Right lobe of liver (tissue), 6 donors: ENCODE data around the gene BROX. TPM values are rescaled to one million over a fixed set of nuclear protein-coding genes. Genes with fewer than 3 reads are reported as not detected.
A peak's percentile ranks its signal among the peaks of the same experiment; 100 is the strongest.

Source experiments
- ATAC-seq, 4 donors: fragments of 200-7000 bp; cut with Tn5 transposase; one replicate each; pipeline ENCODE4 v1.9.1; 2020; ENCODE audit warnings: mild to moderate bottlenecking in 4 of 4, moderate library complexity in 4 of 4
- DNase-seq, 3 donors: peaks; one replicate each; pipeline ENCODE4 v3.0.0-alpha.2; 2020
- H3K27ac ChIP-seq, 3 donors: fragments of 200-600 bp; one replicate each; pipeline ENCODE4 v1.8.0; 2022
- H3K27me3 ChIP-seq, 2 donors: fragments of 200-600 bp; one replicate each; pipeline ENCODE4 v1.8.0; 2022
- H3K36me3 ChIP-seq, 4 donors: fragments of 200-600 bp; sonication (generic) in 1 of 4; one replicate each; pipeline versions ENCODE4 v1.5.1 to v1.8.0; 2017 to 2022; ENCODE audit warnings: control low read depth in 1 of 4
- H3K4me1 ChIP-seq, 4 donors: fragments of 200-600 bp; sonication (generic) in 1 of 4; one replicate each; pipeline versions ENCODE4 v1.5.1 to v1.8.0; 2017 to 2022; ENCODE audit warnings: control low read depth in 1 of 4
- H3K4me3 ChIP-seq, 3 donors: fragments of 200-600 bp; one replicate each; pipeline ENCODE4 v1.8.0; 2022
- H3K9me3 ChIP-seq, 4 donors: fragments of 200-600 bp; sonication (generic) in 1 of 4; one replicate each; pipeline versions ENCODE4 v1.5.1 to v1.8.0; 2017 to 2022; ENCODE audit warnings: control low read depth in 1 of 4
- POLR2A ChIP-seq: fragments of 450-650 bp; IDR thresholded peaks from one replicate; pipeline ENCODE4 v1.6.1; 2017; ENCODE audit warnings: antibody characterized with exemption, mild to moderate bottlenecking
- WGBS: methylation state at CpG from one replicate; pipeline ENCODE4 v1.1.6; 2018; ENCODE audit warnings: low coverage, low lambda C conversion rate; ENCODE audit not compliant: insufficient coverage; ENCODE audit errors: missing lambda C conversion rate; 5-methylcytosine and 5-hydroxymethylcytosine counted together
- intact Hi-C, 2 donors: fragments of 100-400 bp; cut with DNase I; formaldehyde crosslinking; loops; one replicate each; pipeline versions ENCODE4 v1.11.2 to v1.14.1; 2022
- total RNA-seq, 6 experiments: library from RNA; depleted of rRNA in 2 of 6; stranded (reverse); fragments of >200 nt in 2 of 6; fragmentation: NEBNext Ultra II Directional in 3 of 6; extraction: Animal tissue kit (Norgen Biotek cat#: 25700) in 3 of 6; gene quantifications; one replicate each; pipeline versions ENCODE4 v1.1.0 to v1.2.4, GENCODE V29; 2016 to 2023
- TF ChIP-seq, protein P1 (sequence below), 4 donors: fragments of 200-600 bp in 3 of 4; fragments of 450-650 bp in 1 of 4; IDR thresholded peaks; one replicate each; pipeline versions ENCODE4 v1.5.1 to v1.8.0; 2016 to 2022; ENCODE audit warnings: antibody characterized with exemption in 4 of 4, mild to moderate bottlenecking in 2 of 4
- donor health status: DM: no; HTN: yes; CAD: no.
- donor health status: DM: no; HTN: no; CAD: no.
- donor health status: DM: no; HTN: no; CAD: no.
- donor health status: DM: no; HTN: yes; CAD: no.
- donor health status: DM: no; HTN: yes; CAD: no.

The BROX gene
- total RNA-seq, 6 experiments from 2014 or later: 13.3 to 24.3 (median 20.2) TPM

DNA sequence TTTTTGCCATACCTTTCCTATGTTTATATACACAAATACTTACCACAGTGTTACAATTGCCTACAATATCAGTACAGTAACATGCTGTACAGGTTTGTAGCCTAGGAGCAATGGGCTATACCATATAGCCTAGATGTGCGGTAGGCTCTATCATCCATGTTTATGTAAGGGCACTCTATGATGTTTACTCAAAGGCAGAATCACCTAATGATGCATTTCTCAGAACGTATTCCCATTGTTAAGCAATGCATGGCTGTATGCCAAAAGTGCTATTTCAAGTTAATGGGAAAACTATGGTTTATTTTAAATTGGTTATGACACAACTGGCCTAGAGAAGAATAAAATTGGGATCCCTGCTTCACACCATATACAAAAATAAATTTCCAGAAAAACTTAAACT lies 65.6 kb downstream of the BROX start:
- 22% methylated on average over 2 of the region's 2 CpGs for WGBS
- Histone ChIP-seq H3K27me3 (no peaks in the 10 kb centered on the region), H3K36me3 (no peaks in the 10 kb centered on the region), H3K4me1 (peaks cover 0 to 8% (median 0%) of the 10 kb centered on the region in 4 donors), H3K27ac (no peak overlapping the region), H3K4me3 (no peak overlapping the region), H3K9me3 (no peaks in the 10 kb centered on the region)
- intact Hi-C loops: no loop called here
- TF ChIP-seq, protein P1, sequence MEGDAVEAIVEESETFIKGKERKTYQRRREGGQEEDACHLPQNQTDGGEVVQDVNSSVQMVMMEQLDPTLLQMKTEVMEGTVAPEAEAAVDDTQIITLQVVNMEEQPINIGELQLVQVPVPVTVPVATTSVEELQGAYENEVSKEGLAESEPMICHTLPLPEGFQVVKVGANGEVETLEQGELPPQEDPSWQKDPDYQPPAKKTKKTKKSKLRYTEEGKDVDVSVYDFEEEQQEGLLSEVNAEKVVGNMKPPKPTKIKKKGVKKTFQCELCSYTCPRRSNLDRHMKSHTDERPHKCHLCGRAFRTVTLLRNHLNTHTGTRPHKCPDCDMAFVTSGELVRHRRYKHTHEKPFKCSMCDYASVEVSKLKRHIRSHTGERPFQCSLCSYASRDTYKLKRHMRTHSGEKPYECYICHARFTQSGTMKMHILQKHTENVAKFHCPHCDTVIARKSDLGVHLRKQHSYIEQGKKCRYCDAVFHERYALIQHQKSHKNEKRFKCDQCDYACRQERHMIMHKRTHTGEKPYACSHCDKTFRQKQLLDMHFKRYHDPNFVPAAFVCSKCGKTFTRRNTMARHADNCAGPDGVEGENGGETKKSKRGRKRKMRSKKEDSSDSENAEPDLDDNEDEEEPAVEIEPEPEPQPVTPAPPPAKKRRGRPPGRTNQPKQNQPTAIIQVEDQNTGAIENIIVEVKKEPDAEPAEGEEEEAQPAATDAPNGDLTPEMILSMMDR (IDR thresholded peaks at IDR 0.05): no peak
- no peak for TF ChIP-seq POLR2A
- DNase-seq (no peak), ATAC-seq (peak in 3 of 4 donors; percentile 34 to 80 (median 62))

DNA sequence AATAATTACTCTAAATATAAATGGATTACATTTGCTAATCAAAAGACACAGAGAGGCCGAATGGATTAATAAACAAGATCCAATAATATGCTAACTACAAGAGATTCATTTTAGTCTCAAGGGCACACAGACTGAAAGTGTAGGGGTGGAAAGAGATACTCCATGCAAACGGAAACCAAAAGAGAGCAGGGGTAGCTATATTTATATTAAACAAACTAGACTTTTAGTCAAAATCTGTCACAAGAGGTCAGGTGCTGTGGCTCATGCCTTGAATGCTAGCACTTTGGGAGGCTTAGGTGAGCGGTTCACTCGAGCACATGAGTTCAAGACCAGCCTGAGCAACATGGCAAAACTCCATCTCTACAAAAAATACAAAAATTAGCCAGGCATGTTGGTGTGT lies 68.9 kb downstream of the BROX start:
- 46% methylated on average over 4 of the region's 4 CpGs for WGBS
- TF ChIP-seq POLR2A: no peak
- TF ChIP-seq, protein P1 (IDR thresholded peaks at IDR 0.05): no peak
- intact Hi-C loops: no loop called here
- Histone ChIP-seq H3K36me3 (no peaks in the 10 kb centered on the region), H3K4me1 (peaks cover 0 to 8% (median 0%) of the 10 kb centered on the region in 4 donors), H3K27me3 (no peaks in the 10 kb centered on the region), H3K27ac (no peak overlapping the region), H3K4me3 (no peak overlapping the region), H3K9me3 (no peaks in the 10 kb centered on the region)
- ATAC-seq: no peak
- no peak for DNase-seq

DNA sequence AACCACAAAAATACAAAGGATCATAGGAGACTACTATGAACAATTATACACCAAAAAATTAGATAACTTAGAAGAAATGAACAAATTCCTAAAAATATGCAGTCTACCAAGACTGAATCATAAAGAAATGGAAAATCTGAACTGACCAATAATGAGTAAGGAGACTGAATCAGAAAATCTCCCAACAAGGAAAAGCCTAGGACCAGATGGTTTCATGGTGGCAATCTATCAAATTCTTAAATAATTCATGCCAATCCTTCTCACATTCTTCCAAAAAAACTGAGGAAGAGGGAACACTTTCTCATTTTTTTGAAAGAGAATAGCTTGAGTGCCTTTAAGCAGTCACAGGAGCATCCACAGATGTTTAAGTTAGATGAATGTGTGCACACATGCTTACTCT lies 70.7 kb downstream of the BROX start:
- intact Hi-C loops: no loop called here
- H3K27me3 ChIP-seq: no peaks in the 10 kb centered on the region
- TF ChIP-seq, protein P1 (IDR thresholded peaks at IDR 0.05): no peak
- TF ChIP-seq POLR2A: no peak
- no peaks in the 10 kb centered on the region for H3K9me3 ChIP-seq
- no peak overlapping the region for H3K4me3 ChIP-seq
- H3K27ac ChIP-seq: no peak overlapping the region
- H3K4me1 ChIP-seq: peaks cover 0 to 2% (median 0%) of the 10 kb centered on the region in 4 donors
- ATAC-seq (no peak), DNase-seq (no peak)
- H3K36me3 ChIP-seq: no peaks in the 10 kb centered on the region

DNA sequence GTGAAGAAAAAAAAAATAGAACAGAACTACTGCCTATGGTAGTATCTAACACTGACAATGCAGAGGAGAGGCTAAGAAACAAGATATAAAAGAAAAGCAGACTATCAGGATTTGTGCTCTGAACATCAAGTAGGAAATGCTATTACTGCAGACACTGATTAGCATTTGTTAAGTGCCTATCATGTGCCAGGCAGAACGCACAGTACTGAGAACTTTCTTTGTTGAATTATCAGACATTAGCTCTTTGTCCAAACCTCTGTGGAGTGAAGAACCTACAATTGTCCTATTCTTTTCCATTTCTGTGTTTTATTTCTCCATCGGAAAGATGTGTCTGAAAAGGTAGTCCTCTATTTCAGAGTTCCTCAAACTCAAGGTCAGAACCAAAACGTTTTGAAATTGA lies 72.0 kb downstream of the BROX start:
- Histone ChIP-seq H3K27ac (no peak overlapping the region), H3K36me3 (no peaks in the 10 kb centered on the region), H3K9me3 (no peaks in the 10 kb centered on the region), H3K4me1 (no peaks in the 10 kb centered on the region), H3K4me3 (no peak overlapping the region), H3K27me3 (no peaks in the 10 kb centered on the region)
- ATAC-seq: no peak
- TF ChIP-seq, protein P1 (IDR thresholded peaks at IDR 0.05): no peak
- TF ChIP-seq POLR2A: no peak
- no peak for DNase-seq
- intact Hi-C loops: no loop called here
- 36% methylated on average over 3 of the region's 3 CpGs for WGBS

Other genes with a start within 250 kb of the BROX start
- 1 to 10 TPM in 1 of 6 experiments, not detected in 5; 1.6 TPM for gene HHIPL2, start 164.5 kb upstream of the BROX start, total RNA-seq
- gene TAF1A, start 122.6 kb upstream of the BROX start, total RNA-seq: 1 to 10 TPM; 2.1 to 7.5 (median 2.5) TPM
- gene MIA3, start 94.5 kb upstream of the BROX start, total RNA-seq: 10 to 100 TPM; 40.6 to 89.6 (median 60.6) TPM
- gene AIDA, start 73 bp upstream of the BROX start, total RNA-seq: 10 to 100 TPM; 23.9 to 35.2 (median 29.8) TPM
- under 1 TPM in 1 of 6 experiments, not detected in 5; 0.47 TPM for gene FAM177B, start 24.6 kb downstream of the BROX start, total RNA-seq
- 1 to 10 TPM; 1.7 to 4.2 (median 3.0) TPM for gene DISP1, start 102.5 kb downstream of the BROX start, total RNA-seq